ENCODE data around the gene S1PR4.

DNA sequence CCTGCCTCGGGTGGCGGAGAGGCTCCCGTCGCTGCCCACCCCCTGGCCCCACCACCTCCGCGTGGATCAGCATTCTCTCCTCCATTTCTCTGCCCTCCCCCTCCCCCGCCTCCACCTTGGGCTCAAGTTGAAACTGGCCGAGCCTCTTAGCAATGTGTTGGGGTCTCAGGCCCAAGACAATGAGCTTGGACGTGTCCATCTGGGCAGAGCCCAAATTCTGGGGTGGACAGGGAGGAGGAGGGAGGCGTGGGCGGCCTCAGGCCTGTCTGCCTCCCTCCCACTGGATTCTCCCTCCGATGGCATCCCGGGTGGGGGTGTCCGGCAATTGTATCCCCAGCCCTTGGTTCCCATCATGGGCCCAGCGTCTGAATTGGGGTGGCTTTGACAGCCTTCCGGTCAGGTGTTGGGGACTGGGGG is 47.1 kb downstream of the S1PR4 start:
- TF ChIP-seq, protein P1, sequence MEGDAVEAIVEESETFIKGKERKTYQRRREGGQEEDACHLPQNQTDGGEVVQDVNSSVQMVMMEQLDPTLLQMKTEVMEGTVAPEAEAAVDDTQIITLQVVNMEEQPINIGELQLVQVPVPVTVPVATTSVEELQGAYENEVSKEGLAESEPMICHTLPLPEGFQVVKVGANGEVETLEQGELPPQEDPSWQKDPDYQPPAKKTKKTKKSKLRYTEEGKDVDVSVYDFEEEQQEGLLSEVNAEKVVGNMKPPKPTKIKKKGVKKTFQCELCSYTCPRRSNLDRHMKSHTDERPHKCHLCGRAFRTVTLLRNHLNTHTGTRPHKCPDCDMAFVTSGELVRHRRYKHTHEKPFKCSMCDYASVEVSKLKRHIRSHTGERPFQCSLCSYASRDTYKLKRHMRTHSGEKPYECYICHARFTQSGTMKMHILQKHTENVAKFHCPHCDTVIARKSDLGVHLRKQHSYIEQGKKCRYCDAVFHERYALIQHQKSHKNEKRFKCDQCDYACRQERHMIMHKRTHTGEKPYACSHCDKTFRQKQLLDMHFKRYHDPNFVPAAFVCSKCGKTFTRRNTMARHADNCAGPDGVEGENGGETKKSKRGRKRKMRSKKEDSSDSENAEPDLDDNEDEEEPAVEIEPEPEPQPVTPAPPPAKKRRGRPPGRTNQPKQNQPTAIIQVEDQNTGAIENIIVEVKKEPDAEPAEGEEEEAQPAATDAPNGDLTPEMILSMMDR (IDR thresholded peaks at IDR 0.05): no peak
- TF ChIP-seq POLR2A (IDR thresholded peaks at IDR 0.05): no peak

All from Peyer's patch (tissue), 4 donors.